RWPE2 (cell line): ENCODE results near the gene MFAP1.

Experiments
- ATAC-seq: fragments of 200-7000 bp; cut with Tn5 transposase; 3 replicates; pipeline ENCODE4 v1.9.1; 2021; ENCODE audit warnings: low read depth
- DNase-seq: peaks from one replicate; pipeline ENCODE4 v3.0.0-alpha.2; 2020; ENCODE audit warnings: low spot score
- H3K27ac ChIP-seq: fragments of 450-650 bp; 2 replicates; pipeline ENCODE4 v1.5.1; 2017; ENCODE audit warnings: mild to moderate bottlenecking; ENCODE audit not compliant: poor library complexity, severe bottlenecking
- H3K27me3 ChIP-seq: fragments of 250-450 bp; sonication (Bioruptor Pico); 2 replicates; pipeline ENCODE4 v1.5.1; 2021; ENCODE audit warnings: mild to moderate bottlenecking, moderate library complexity; ENCODE audit not compliant: insufficient read depth, poor library complexity, severe bottlenecking
- H3K36me3 ChIP-seq: fragments of 250-450 bp; sonication (Bioruptor Pico); 2 replicates; pipeline ENCODE4 v1.5.1; 2020; ENCODE audit warnings: low read depth, mild to moderate bottlenecking, moderate library complexity
- H3K4me1 ChIP-seq: fragments of 250-450 bp; sonication (Bioruptor Pico); 2 replicates; pipeline ENCODE4 v1.5.1; 2021; ENCODE audit warnings: mild to moderate bottlenecking, moderate library complexity; ENCODE audit not compliant: insufficient read depth, poor library complexity, severe bottlenecking
- H3K4me3 ChIP-seq: fragments of 250-450 bp; sonication (Bioruptor Pico); 2 replicates; pipeline ENCODE4 v1.5.1; 2021; ENCODE audit warnings: mild to moderate bottlenecking, moderate library complexity; ENCODE audit not compliant: severe bottlenecking
- H3K9me3 ChIP-seq: fragments of 250-450 bp; sonication (Bioruptor Pico); 2 replicates; pipeline ENCODE4 v1.5.1; 2021; ENCODE audit warnings: mild to moderate bottlenecking, moderate library complexity; ENCODE audit not compliant: severe bottlenecking
- TF ChIP-seq, protein P1 (sequence below): fragments of 450-650 bp; IDR thresholded peaks from one replicate; pipeline ENCODE4 v1.5.1; 2017; ENCODE audit warnings: mild to moderate bottlenecking, moderate library complexity; ENCODE audit not compliant: poor library complexity, severe bottlenecking

The MFAP1 gene

GRCh38 chr15:43762824-43763223 is 61.7 kb downstream of the MFAP1 start:
- DNase-seq = no peak
- H3K27me3 ChIP-seq = no peaks in the 10 kb centered on the region
- H3K4me3 ChIP-seq = no peak overlapping the region
- TF ChIP-seq, protein P1, sequence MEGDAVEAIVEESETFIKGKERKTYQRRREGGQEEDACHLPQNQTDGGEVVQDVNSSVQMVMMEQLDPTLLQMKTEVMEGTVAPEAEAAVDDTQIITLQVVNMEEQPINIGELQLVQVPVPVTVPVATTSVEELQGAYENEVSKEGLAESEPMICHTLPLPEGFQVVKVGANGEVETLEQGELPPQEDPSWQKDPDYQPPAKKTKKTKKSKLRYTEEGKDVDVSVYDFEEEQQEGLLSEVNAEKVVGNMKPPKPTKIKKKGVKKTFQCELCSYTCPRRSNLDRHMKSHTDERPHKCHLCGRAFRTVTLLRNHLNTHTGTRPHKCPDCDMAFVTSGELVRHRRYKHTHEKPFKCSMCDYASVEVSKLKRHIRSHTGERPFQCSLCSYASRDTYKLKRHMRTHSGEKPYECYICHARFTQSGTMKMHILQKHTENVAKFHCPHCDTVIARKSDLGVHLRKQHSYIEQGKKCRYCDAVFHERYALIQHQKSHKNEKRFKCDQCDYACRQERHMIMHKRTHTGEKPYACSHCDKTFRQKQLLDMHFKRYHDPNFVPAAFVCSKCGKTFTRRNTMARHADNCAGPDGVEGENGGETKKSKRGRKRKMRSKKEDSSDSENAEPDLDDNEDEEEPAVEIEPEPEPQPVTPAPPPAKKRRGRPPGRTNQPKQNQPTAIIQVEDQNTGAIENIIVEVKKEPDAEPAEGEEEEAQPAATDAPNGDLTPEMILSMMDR = no peak
- peaks cover 100% of the 10 kb centered on the region for H3K36me3 ChIP-seq
- no peaks in the 10 kb centered on the region for H3K9me3 ChIP-seq
- no peak overlapping the region for H3K27ac ChIP-seq
- no peak for ATAC-seq
- no peaks in the 10 kb centered on the region for H3K4me1 ChIP-seq
